Large intestine (tissue), 3 donors: ENCODE measurements around the gene EXOC2. TPM values are rescaled to one million over a fixed set of nuclear protein-coding genes. Genes with fewer than 3 reads are reported as not detected.

ENCODE experiments used
- DNase-seq, 2 donors: peaks; one replicate each; pipeline versions ENCODE4 v3.0.0 to v3.0.0-alpha.2; 2013
- H3K27ac ChIP-seq: one replicate; pipeline ENCODE4 v1.5.1; 2013; ENCODE audit warnings: low read length
- H3K27me3 ChIP-seq: 2 replicates; pipeline ENCODE4 v1.6.1; 2013; ENCODE audit warnings: low read length; ENCODE audit not compliant: control insufficient read depth, insufficient read depth
- H3K36me3 ChIP-seq: 2 replicates; pipeline ENCODE4 v1.6.1; 2013; ENCODE audit warnings: low read length; ENCODE audit not compliant: control insufficient read depth, insufficient read depth
- H3K4me1 ChIP-seq: one replicate; pipeline ENCODE4 v1.6.1; 2013; ENCODE audit warnings: low read length; ENCODE audit not compliant: control insufficient read depth, insufficient read depth
- H3K4me3 ChIP-seq: one replicate; pipeline ENCODE4 v1.5.1; 2013; ENCODE audit warnings: low read length
- H3K9me3 ChIP-seq: one replicate; pipeline ENCODE4 v1.6.1; 2013; ENCODE audit warnings: mild to moderate bottlenecking, low read depth, low read length, moderate library complexity; ENCODE audit not compliant: control insufficient read depth
- WGBS: methylation state at CpG from one replicate; pipeline ENCODE4 v1.1.5; 2013; ENCODE audit warnings: low lambda C conversion rate; ENCODE audit not compliant: insufficient coverage; 5-methylcytosine and 5-hydroxymethylcytosine counted together
- polyA plus RNA-seq: library from polyadenylated mRNA; unstranded; fragments of 120-200 nt; gene quantifications from one replicate; pipeline ENCODE4 v1.2.1, GENCODE V29; 2013

Gene EXOC2
- polyA plus RNA-seq, 1 donor, result 16.2 TPM

DNA sequence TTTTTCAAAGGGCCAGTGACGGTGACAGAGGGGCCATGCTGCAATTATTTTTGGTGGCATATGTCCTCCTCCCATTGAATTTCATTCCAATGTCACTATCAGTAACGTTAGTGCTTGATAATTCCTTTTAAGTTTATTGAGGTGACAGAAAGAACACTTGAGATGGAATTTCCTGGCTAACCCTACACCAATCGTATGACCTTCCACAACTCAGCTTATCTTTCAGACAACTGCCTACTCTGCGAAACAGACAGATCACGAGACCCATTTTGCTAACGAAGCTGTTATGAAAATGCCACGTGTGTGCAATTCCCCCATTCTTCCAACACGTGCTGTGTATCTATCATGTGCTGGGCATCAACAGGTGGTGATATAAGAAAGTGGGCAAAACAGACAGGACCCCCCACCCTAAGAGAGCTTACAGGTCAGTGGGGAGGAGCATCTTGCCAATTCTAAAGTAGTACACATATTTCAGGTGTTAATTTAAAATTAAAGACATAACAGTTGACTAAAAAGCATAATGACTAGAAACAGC lies 188.4 kb downstream of the EXOC2 start:
- Histone ChIP-seq H3K4me3 (no peak overlapping the region), H3K36me3 (peaks cover 4% of the 10 kb centered on the region)
- WGBS, result 90% methylated on average over 4 of the region's 8 CpGs

DNA sequence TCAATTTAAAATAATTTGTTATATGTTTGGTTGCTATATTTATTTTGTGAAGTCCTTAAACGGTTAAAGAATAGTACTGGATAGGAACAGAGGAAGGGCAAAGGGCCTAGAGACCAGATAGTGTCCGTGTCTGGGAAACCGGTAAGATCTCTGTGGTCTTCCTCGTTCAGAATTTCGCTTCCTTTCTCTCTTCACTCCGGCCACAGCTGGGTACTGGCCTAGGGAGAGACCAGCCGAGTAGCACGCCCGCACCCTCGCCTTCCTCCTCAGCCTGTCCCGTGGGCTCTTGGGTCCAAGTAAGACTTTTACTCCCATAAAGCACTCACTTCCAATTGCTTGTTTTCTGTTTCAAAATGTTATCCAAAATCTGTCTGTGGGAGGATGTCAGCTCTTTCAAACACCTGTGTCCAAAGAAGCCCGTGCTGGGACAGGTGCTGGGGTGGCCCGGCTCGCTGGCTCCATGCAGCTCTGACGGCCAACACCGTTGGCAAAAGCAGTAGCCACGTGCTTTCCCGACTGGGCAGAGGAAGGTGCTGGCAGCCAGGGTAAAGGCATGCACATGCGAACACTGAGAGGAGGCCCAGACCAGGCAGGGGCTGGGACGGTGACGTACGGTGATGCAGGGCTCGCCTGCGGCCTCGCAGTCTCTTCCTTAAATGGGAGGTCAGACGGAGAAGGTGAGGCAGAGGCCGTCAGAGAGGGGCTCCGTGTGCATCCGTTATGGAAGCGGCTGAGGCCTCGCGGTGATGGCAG lies 189.2 kb downstream of the EXOC2 start:
- Histone ChIP-seq H3K27me3 (no peaks in the 10 kb centered on the region), H3K4me1 (no peaks in the 10 kb centered on the region), H3K9me3 (peaks cover 4% of the 10 kb centered on the region), H3K4me3 (no peak overlapping the region), H3K36me3 (peaks cover 6% of the 10 kb centered on the region), H3K27ac (no peak overlapping the region)
- WGBS, result 90% methylated on average over 2 of the region's 32 CpGs
- DNase-seq, result no peak

More for the DNA sequence above, 188.4 kb downstream of the EXOC2 start:
- no peak for DNase-seq
- no peak overlapping the region for H3K27ac ChIP-seq
- H3K9me3 ChIP-seq, result peaks cover 4% of the 10 kb centered on the region
- H3K4me1 ChIP-seq, result no peaks in the 10 kb centered on the region
- no peaks in the 10 kb centered on the region for H3K27me3 ChIP-seq

DNA sequence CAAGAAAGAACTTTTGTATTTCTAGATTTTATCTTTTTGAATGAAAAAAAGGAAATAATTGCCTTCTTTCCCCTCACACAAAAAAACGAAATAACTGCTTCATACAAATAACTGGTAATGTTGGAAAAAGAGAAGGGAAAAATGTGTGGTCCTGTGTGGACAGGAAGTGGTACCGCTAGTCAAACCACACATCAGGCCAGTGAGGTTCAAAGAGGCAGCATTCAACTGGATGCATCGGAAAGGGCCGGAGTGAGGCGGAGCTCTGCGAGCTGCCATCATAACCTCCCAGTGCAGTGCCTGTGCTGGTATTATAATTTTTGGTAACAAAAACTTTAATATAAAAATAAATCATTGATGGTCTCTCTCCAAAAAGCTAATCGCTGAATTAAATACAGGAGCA lies 190.2 kb downstream of the EXOC2 start:
- 100% methylated on average over 1 of the region's 7 CpGs for WGBS
- DNase-seq, result no peak
- Histone ChIP-seq H3K36me3 (peaks cover 4% of the 10 kb centered on the region), H3K27ac (no peak overlapping the region), H3K9me3 (peaks cover 4% of the 10 kb centered on the region), H3K4me3 (no peak overlapping the region), H3K4me1 (no peaks in the 10 kb centered on the region), H3K27me3 (no peaks in the 10 kb centered on the region)

DNA sequence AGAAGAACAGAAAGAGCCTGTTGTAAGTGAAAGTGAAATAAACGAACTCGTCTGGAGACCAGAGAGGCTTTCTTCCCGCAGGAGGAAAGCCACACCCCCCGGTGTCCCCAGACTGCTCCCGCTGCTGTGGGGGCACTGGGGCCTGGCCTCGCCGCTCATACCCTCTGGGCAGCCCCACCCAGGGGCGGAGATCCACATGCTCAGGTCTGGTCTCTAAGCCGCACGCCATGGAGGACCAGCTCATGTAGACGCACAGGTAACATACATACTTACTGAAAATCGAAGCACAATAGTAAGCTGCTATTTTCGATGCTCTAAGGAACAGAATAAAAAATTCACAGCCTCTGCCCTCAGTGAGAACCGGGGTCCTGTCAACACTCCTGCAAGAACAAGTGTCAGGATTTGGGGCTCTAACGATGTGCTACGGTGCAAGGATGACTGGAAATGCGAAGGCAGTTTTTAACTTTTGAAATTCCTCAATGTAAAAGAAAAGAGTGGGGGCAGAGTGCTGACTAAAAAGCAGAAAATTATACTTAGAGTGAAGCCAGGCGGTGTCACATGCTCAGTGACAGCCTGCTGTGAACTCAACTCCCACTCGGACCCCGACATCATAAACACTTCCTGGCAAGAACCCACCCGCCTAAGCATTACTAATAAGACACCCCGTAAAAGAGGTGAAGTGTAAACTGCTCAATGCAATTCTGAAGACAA lies 190.9 kb downstream of the EXOC2 start:
- Histone ChIP-seq H3K4me1 (no peaks in the 10 kb centered on the region), H3K4me3 (no peak overlapping the region)
- WGBS, result 71% methylated on average over 4 of the region's 22 CpGs

DNA sequence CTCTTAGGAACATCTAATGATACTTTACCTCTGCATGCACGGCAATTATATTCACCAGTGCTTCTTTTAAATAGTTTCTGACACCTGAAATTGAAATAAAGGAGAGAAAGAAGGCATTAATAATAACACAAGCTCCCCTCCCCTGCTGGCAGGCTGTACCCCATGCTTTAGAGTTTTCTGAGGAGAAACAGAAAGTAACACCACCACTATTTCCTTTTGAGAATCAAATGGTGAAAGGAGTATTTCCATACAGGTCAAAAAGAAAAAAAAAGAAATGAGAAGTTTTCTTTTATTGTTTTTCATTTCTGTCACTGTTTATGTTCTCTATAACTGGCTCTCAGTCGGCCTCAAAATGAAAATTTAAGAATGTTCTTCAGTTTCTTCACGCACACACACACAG lies 193.3 kb downstream of the EXOC2 start:
- DNase-seq, result no peak
- H3K36me3 ChIP-seq, result peaks cover 14% of the 10 kb centered on the region
- 100% methylated on average over 2 of the region's 3 CpGs for WGBS
- no peaks in the 10 kb centered on the region for H3K4me1 ChIP-seq
- peaks cover 4% of the 10 kb centered on the region for H3K9me3 ChIP-seq
- no peak overlapping the region for H3K27ac ChIP-seq
- no peak overlapping the region for H3K4me3 ChIP-seq
- no peaks in the 10 kb centered on the region for H3K27me3 ChIP-seq

More for the DNA sequence above, 190.9 kb downstream of the EXOC2 start:
- Histone ChIP-seq H3K27me3 (no peaks in the 10 kb centered on the region), H3K36me3 (peaks cover 4% of the 10 kb centered on the region), H3K27ac (no peak overlapping the region), H3K9me3 (peaks cover 4% of the 10 kb centered on the region)
- no peak for DNase-seq

DNA sequence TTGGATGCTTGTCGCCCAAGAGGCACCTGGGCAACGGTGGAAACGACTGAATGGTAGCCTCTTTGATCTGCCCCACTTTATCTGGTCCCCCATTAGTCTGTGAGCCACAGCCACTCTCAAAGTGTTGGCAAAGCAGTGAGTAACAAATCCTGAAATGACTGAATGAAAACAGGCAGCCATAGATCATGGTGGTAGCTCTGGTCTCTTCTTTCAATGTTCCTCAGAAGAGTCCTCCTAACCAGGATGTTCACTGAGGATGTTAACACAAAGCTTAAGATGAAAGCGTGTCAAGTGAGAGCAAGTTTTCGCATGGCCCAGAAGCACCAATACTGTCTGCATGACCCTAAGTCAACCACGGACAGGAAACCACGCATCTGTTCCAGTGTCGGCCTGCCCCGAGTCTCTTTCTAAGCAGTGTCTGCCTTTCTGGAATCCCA lies 194.1 kb downstream of the EXOC2 start:
- H3K9me3 ChIP-seq, result peaks cover 4% of the 10 kb centered on the region
- H3K4me3 ChIP-seq, result no peak overlapping the region
- H3K27ac ChIP-seq, result no peak overlapping the region
- WGBS, result 80% methylated on average over 3 of the region's 9 CpGs
- H3K27me3 ChIP-seq, result no peaks in the 10 kb centered on the region
- peak in 1 of 2 donors; percentile 14 for DNase-seq
- peaks cover 12% of the 10 kb centered on the region for H3K36me3 ChIP-seq
- H3K4me1 ChIP-seq, result no peaks in the 10 kb centered on the region

DNA sequence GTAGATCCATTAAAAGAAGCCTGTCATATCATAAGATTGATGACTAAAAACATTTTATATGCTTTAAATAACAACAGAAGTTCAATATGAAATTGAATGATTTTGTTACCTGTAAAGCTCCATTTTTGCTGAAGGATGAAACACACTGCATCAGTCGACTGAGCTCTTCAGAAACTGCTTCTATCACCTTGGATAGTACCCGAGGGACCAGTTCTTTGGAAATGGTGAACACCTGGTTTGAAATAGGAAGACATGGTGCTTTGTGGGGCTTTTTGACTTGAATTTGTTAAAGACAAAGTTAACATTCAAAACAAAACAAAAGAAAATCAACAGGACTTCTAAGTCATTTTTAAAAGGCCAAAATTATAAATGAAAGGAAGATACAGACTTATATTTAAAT lies 195.7 kb downstream of the EXOC2 start:
- Histone ChIP-seq H3K4me3 (no peak overlapping the region), H3K27me3 (no peaks in the 10 kb centered on the region), H3K27ac (no peak overlapping the region), H3K9me3 (peaks cover 4% of the 10 kb centered on the region), H3K36me3 (peaks cover 12% of the 10 kb centered on the region), H3K4me1 (no peaks in the 10 kb centered on the region)
- no CpG with 5 or more reads among the region's 2 CpGs for WGBS
- DNase-seq, result no peak

DNA sequence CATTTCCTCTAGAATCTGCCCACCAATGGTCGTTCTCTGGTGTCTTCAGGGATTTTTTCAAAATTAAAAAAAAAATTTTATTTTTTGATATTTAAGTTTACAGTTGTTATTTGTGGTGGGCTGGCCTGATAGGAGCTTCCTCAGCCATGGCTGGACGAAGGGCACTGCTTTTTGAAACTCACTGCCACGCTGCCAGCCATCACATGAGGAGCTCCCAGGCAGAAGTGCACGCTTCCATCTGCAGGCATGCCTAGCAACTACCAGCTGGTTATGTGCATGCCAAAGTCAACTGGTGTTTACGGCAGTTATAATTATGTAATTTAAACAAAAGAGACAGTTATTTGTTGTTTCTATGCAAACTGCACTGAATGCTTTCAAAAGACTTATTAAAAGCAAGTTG lies 196.3 kb downstream of the EXOC2 start:
- peaks cover 1% of the 10 kb centered on the region for H3K9me3 ChIP-seq
- H3K4me1 ChIP-seq, result no peaks in the 10 kb centered on the region
- H3K4me3 ChIP-seq, result no peak overlapping the region
- no peaks in the 10 kb centered on the region for H3K27me3 ChIP-seq
- H3K27ac ChIP-seq, result no peak overlapping the region
- WGBS, result 90% methylated on average over 2 of the region's 5 CpGs
- no peak for DNase-seq
- peaks cover 12% of the 10 kb centered on the region for H3K36me3 ChIP-seq

DNA sequence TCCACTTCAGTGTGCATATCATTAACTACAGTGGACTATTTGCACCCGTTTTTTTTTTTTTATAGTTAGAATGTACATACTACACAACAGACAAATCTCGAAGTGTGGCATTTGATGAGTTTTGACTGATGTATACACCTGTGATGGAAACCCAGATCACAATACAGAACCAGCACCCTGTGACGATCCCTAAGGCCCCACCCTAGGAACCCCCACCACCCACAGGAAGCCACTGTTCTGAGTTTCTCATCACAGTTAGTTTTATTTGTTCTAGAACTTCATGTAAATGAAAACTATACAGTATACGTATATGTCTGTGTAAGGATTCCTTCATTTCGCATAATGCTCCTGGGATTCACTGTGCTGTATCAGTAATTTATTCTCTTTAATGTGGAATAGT lies 198.5 kb downstream of the EXOC2 start:
- Histone ChIP-seq H3K9me3 (no peaks in the 10 kb centered on the region), H3K4me1 (no peaks in the 10 kb centered on the region), H3K36me3 (peaks cover 12% of the 10 kb centered on the region), H3K27me3 (no peaks in the 10 kb centered on the region), H3K4me3 (no peak overlapping the region), H3K27ac (no peak overlapping the region)
- no CpG with 5 or more reads among the region's 5 CpGs for WGBS
- no peak for DNase-seq

DNA sequence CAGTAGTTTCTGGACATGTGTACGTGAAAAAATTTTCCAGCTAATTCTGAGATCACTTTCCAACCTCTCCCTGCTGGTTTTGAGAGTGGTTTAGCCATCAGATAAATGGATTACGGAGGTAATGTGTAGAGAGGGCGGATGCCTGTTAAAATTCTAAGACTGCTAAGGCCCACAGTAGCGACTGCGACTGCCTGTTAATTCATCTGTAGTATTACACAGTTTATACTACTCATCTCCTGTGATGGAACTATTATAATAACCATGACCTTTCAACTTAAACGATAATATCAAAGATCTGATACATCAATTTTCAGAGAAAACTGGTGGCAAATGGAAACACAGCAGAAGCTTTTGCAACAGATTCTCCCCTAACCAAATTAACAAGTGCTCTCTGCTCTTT lies 199.1 kb downstream of the EXOC2 start:
- no peak overlapping the region for H3K27ac ChIP-seq
- no peaks in the 10 kb centered on the region for H3K9me3 ChIP-seq
- no peaks in the 10 kb centered on the region for H3K27me3 ChIP-seq
- H3K4me3 ChIP-seq, result no peak overlapping the region
- no peaks in the 10 kb centered on the region for H3K4me1 ChIP-seq
- no CpG with 5 or more reads among the region's 6 CpGs for WGBS
- peaks cover 11% of the 10 kb centered on the region for H3K36me3 ChIP-seq
- DNase-seq, result no peak
